CD4-positive, alpha-beta T cell treated with Interleukin-21 for 1 hour (primary cell): Measurements from ENCODE around the gene SMIM38.

ENCODE experiments used
- DNase-seq: peaks from one replicate; pipeline ENCODE4 v3.0.0-alpha.2; 2020

Gene SMIM38

DNA sequence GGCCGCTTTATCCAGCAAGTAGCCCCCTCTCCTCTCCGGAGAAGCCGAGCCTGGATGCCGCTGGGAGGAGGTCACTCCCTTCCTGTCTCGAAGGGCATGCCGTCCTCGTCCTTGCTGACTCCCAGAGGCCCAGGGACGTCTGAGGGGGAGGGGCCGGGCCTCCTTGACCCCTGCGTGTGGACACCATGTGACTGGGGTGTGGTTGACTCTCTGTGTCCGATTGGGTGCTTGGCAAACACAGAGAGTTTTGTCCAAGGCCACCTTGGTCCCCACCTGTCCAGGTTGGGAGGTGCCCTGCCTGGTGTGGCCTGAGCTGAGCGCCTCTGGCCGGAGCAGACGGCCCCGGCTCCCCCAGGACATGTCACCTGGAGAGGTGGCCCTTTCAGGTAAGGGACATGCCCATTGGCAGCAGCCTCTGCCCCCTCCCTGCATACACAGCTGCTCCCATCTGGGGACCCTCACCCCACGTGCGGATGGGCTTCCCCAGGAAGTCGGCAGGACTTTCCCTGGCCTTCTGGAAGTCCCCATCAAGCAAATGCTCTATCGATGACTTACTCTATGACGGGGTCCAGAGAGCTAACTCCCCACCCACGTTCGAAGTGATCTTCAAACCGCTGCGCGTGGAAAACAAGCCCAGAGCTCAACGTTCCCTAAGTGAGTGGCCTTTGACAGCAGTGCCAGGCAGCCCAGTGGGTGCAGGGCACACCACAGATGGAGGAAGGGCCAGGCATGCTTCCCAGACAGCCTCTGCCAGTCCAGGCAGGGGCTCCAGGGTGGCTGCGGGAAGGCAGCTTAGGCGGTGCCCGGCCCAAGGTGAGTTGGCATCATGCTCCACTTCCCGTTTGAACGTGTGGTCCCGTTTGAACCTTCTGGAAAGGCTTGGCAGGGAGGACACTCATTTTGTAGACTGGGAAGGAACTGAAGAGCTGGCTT, at the start of gene SMIM38:
TSS of gene SMIM38 (plus strand) at position 634 of the 933 bp plus-strand sequence. CDS start 1,912 bp downstream, outside the sequence.
- DNase-seq, result no peak

DNA sequence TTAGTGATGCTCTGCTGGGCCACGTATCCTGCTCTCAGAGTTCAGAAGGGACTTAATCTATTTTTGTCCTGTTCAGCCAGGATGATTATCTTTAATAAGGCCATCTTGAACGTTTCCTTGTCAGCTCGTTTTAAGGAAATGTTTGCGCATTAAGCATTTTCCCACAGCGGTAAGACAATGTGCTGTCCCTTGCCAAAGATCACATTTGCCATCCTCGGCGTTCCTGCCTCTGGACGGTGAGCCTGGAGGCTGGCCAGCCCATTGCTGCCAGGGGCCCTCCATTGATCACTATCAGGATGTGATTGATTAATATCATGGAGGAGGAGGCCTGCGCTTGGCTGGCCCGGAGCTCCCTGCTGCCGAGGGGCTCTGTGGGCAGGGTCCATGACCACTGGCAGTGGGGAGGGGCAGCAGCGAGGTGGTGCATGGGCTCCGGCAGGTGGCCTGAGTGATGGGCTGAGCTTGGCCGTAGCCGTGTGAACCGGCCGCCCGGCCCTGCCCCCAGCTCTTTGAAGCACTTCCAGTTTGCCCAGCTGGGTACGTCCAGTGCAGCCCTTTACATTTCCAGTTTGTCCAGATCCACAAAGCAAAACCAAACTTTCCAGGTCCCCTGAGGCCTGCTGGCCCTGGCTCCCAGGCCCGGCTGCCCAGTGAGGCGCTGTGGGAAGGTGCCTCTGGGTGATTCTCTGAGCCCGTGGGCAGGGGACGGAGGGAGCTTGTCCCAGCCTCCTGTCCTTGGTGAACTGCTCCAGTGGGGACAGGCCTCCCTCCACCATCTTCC, 49.5 kb upstream of the SMIM38 start:
- DNase-seq, result no peak

DNA sequence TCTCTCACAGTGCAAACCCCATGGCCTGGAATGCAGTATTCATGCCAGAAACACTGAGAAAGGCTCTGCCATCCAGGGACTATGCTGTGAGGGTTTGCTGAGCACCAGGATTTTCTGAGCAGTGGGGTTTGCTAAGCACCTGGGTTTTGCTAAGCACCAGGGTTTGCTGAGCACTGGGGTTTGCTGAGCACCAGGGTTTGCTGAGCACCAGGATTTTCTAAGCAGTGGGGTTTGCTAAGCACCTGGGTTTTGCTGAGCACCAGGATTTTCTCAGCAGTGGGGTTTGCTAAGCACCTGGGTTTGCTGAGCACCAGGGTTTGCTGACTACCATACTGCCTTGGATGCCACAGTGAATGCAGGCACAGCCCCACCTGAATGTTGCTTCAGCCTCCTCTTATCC, 48.3 kb upstream of the SMIM38 start:
- no peak for DNase-seq

GRCh38 chr11:69108030-69108429, 47.7 kb upstream of the SMIM38 start:
- no peak for DNase-seq

- DNase-seq, result no peak
These were observed 47.2 kb upstream of the SMIM38 start for GRCh38 chr11:69108559-69108958.

DNA sequence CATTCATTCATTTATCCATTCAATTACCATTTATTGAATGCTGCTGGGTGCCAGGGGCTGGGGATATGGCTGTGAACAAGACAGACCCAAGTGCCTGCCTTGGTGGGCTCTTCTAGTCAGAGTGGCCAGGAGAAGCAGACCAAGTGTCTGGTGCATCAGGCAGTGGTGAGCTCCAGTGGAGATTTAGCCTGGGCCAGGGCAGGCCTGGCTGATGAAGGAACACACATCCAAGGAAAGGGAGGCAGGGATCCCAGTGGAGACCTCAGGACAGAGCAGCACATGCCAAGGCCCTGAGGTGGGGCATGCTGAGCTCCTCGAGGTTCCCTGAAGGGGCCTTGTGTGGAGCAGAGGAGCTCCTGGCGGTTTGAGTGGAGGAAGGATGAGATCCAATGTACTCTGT, 46.6 kb upstream of the SMIM38 start:
- no peak for DNase-seq

GRCh38 chr11:69110451-69110850, 45.3 kb upstream of the SMIM38 start:
- no peak for DNase-seq

DNA sequence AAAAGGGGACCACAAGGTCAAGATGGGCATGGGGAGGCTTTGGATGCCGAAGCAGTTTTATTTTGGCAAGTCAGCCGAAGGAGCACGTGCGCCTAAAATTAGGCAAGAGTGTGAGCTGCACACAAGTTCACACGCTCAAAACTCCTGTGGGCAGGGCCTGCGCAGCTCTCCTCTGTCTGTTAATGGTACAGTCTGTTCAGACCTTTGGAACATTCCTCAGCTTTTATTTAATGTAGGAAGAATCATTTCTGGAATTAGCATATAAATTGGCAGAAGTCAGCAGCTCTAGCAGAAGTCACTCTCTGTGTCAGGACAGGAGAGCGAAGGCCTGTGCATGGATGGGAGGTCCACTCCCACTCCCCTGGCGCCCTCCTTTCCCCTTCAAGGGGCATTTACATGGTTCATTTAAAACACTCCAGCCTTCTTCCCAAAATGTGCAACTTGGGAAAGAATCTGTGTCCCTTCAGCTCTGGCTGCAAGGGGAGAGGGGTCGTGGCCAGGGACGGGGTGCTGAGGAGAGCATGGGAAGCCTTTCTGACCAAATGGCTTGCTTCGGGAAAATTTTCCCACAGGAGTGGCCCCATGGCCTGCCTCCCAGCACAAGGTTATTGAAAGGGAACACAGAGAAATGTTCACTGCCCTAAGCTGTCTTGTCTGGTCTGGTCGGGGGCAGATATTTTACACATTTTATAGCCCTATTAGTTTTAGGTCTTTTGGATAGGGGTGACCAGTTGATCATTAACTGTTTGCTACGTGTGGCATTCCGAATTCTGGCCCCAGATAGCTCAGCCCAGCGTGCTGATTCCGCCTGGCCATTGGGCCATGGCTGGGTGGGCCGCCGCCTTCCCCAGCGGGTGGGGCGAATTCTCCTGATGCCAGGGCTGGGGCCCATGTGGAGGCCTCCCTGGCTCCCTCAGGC, 43.9 kb upstream of the SMIM38 start:
- no peak for DNase-seq

DNA sequence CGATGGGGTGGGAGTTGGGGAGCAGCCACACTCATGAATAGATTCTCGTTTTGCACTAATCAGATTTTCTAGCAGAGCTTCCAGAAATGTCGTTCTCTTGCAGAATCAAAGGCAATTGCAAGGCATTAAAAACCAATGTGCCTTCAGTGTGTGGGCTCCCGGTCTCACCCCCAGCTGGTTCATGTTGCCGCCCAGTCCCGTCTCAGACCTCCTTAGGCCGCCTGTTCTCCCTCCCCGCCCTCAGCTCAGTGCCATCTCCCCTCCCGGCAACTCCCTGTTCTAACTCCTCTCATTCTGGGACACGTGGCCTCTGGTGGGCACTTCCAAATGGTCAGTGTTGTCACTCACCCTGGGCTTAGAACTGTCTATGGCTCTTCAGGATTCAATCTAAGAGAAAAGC, 42.5 kb upstream of the SMIM38 start:
- no peak for DNase-seq

DNA sequence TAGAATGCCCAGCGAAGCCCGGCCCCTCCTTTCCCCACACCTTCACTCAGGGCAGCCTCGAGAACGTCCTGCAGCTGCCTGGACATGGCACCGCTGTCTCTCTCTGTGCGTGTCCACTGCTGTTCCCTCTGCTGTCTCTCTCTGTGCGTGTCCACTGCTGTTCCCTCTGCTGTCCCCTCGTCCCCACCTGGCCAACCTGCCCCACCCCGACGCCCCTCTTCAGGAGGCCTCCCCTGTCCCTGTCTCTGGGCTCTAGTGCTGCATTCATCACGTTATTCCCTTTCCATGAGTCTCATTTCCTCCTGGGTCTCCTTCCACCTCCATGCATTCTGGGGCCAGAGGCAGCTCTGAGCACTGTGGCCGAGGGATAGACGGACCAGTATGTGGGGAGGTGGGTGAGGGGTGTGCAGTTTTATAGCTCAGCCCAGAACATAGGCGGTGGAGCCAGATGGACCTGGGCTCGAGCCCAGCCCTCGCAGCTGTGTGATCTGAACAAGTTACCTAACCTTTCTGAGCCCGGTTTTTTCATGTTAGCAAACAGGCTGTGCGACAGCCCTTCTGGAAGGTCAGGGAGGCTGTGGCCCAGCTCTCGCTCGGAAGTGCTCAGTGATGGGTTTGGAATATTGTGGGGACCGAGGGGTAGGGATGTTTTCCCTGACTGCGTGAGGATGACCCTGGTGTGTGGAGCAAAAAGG, 41.9 kb upstream of the SMIM38 start:
- DNase-seq, result no peak

DNA sequence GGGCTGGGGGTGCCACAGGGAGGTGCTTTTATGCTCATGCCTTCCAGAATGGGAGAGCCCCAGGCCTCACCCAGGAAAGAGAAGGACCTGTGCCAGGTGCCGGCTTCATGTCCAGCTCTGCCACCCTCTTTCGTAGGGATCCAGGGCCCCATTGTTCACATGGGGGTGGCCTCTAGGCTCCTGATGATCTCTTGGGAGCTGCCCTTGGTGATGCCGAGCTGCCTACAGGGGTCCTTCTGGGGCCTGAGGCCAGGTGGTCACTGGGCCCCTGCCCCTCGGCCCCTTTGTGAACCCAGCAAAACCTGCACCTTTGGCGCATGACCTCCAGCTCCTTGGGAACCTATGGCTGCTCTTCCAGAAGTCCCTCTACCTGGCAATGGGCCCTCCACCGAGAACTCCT, 41.4 kb upstream of the SMIM38 start:
- DNase-seq, result no peak

GRCh38 chr11:69114811-69115523, 40.8 kb upstream of the SMIM38 start:
- no peak for DNase-seq

DNA sequence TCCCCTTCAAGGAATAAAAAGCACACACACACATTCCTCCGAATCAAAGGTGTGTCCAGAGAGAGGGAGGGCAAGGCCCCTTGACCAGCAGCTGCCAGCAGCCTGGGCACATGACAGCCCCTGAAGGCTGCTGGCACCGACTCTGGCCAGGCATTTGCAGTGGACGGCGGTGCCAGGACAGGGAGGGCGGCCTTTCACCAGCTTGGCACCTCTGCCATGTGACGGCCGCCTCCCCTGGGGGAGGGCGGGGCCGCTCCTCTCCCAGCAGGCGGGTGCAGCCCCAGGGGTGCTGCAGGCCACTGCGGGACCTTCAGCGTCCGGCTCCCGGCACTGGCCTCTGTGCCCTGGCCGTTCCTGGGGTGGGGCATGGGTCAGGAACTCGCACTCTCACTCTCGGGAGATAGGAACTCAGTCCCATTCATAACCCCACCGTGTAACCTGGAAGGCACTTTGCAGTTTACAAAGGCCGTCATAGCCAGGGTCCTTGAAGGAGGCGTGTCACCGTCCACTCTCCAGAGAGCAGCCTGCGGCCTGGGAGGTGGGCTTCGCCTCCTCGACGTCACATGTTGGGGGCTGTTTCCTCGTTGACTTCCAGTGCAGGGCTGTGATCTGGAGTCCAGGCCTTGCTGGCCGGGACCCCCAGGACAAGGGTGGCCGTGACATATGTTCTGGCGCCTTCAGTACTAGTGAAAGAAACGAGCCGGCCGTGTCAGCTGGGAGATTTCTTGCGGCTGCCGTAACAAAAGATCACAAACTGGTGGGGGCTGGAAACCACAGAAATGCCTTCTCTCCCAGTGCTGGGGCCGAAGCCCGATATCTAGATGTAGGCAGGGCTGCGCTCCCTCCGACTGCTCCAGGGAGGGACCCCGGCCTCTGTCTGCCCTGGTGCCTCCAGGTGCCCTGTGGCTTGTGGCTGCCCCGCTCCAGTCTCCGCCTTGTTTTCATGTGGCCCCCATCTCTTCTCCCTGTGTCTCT, 39.9 kb upstream of the SMIM38 start:
- DNase-seq, result no peak

DNA sequence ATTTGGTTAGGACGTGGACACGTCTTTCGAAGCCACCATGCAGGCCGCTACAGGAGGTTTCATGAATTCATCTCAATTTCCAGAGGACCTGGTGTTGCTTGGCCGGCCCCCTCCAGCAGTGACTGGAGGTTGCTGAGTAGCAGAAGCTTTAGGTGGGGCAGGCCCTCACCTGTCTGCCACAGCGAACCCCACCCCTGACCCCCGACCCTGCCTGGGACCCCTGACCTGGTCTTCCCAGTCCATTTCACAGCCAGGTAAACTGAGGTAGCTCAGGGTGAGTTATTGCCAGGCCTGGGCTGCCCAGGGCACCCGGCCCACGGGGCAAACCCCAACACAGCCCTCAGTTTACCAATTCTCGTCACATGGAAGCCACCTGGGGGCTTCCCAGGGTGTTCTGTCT, 39.1 kb upstream of the SMIM38 start:
- no peak for DNase-seq

- DNase-seq, result no peak
These were observed 36.5 kb upstream of the SMIM38 start for GRCh38 chr11:69119190-69119589.

DNA sequence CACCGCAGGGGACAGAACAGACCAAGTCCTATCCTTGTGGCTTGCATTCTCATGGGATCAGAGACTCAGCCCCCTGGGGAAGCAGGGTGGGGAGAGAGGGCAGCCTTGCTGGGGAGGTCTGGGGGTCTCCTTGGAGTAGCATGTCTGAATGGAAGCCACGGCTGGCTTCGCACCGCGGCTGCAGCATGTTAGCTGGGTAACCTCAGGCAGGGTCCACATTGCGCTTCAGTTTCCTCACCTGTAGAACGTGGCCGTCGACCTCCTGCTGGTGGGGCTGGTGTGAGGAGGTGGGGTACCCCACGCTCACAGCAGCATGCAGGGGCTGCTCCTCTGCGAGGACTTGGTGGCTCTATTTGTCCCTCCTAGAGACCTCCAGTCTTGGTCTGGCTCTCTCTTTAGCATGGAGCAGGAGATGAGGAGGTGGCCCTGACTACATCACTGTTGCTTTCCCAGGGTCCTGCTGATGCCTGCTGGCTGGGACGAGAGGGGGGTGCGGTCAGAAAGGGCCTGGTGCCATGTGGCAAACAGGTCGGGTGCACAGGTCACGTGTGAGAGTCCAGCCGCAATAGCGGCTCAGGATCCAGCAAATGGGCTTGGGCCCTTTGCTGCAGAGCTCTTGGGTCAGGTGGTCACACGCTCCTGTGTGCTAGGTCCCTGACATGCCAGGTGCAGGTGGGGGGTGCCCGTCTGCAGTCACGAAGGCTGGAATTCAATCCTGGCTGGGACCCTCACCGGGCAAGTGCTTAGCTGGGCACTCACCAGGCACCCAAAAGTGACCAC, 35.4 kb upstream of the SMIM38 start:
- DNase-seq, result no peak

- DNase-seq, result no peak
These were observed 34.7 kb upstream of the SMIM38 start for GRCh38 chr11:69121021-69121420.

DNA sequence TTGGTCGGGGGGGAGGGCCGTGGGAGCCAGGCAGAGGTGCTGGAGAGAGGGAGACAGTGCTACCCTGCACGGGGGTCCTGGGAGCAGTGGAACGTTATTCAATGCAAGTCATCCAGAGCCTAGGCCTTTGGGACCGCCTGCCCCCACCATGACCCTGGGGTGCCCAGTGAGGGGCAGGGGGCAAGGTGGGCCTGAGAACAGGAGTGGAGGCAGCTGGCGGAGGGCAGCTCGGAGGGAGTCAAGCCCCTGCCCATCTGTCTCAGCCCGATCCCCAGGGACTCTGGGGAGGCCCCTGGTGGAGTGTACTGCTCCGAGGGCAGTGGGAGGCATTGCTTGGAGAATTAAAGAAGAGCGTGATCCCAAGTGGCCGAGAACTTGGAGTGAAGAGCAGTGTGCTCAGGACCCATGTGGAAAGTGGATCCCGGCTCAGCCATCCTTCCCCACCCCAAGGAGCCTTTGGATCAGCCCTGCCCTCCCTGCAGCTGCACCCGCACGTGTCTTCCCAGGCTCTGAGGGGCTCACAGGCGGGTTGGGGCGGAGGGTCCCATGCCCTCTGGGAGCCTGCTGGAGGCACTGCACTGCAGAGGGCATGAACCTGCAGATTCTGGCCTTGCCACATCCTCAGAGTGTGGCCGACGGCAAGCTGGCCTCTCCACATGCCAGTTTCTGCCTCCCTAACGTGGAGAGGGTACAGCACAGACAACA, 34.0 kb upstream of the SMIM38 start:
- no peak for DNase-seq

DNA sequence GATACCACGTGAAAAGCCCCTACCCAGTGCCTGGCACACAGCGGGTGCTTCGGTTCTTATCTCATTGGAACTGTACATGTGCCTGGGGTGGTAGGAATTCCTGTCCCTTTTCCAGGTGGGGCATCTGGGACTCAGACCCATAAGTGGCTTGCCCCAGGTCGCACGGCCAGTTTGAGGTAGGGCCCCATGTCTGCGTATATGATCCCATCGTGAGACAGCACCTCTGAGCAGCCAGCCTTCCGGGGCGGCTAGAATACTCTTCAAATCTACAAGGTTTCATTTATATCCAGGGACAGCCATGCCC, 33.5 kb upstream of the SMIM38 start:
- DNase-seq, result no peak
